Adipose tissue (tissue), 3 donors: ENCODE data around the gene TMEM235. TPM values are rescaled to one million over a fixed set of nuclear protein-coding genes. Genes with fewer than 3 reads are reported as not detected.

Experiments used
- H3K27ac ChIP-seq: one replicate; pipeline ENCODE4 v1.5.1; 2013; ENCODE audit warnings: low read depth, low read length
- WGBS, 3 donors: extraction: QIAGEN DNeasy Blood & Tissue Kit; methylation state at CpG; one replicate each; pipeline ENCODE4 v1.1.7; 2013; 5-methylcytosine and 5-hydroxymethylcytosine counted together
- polyA plus RNA-seq, 3 donors: library from polyadenylated mRNA; stranded (reverse); fragments of 200-250 nt; gene quantifications; one replicate each; pipeline ENCODE4 v1.2.3, GENCODE V29; 2013
- donor health status: healthy with polysubstance abuse.
- donor health status: Bipolar disorder and iron deficiency.
- donor health status: healthy.

Gene TMEM235
- polyA plus RNA-seq, 3 donors = 0.06 TPM; not detected in 2

DNA sequence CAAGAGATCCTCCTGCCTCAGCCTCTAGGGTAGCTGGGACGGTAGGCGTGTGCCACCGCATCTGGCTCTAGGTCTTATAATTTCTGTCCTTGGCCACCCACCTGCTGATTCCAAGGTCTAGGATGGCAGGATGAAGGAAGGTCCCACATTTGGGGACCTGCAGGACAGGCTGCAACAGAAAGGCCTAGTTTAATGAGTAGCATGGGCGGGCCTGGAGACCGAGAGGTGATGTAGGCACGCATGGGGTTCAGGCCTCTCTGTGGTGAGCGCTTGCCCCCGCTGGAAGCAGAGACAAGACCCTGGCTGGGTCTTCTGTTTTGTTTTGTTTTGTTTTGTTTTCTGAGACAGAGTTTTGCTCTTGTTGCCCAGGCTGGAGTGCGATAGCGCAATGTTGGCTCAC, 33.7 kb downstream of the TMEM235 start:
- WGBS, 3 donors = 97 to 98% (median 97%) methylated on average over 10 of the region's 10 CpGs
- H3K27ac ChIP-seq = no peak overlapping the region

DNA sequence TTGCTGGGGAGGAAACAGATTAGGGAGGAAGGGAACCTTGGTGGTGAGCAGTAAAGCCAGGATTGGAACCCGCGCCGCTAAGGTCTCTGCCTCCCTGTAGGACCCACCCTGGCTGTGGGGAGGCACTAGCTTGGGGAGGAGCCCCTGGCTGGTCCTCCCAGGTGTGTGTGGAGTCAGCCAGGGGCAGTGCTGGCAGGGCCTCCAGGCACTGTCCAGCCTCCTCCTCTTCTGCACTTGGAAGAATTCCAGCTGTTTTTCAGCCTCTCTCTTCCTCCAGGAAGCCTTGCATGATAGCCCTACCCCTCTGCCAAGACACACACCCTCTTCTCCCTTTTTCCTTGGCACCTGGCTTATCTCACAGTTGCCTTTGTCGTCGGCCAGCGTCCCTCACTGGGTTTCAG, 34.8 kb downstream of the TMEM235 start:
- WGBS, 3 donors = 54 to 82% (median 77%) methylated on average over 6 of the region's 6 CpGs
- H3K27ac ChIP-seq = no peak overlapping the region

DNA sequence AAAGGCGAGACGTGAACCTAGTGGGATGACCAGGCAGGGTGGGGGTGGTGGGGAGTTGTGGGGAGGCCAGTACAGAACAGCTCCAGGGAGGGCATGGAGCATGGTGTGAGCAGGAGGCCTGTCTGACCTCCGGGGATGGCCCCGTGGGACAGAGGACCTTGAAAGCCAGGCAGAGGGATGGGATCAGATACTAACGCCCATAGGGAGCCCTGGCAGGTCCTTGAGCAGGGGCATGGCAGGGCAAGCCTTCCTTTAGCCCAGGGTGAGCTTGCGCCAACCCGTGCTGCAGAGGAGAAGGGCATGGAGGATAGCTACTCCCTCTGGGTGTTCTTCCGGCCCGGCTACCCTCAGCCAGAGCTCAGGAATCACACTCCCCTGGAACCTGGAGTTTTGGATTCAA, 35.3 kb downstream of the TMEM235 start:
- WGBS, 3 donors = 82 to 87% (median 86%) methylated on average over 9 of the region's 9 CpGs
- no peak overlapping the region for H3K27ac ChIP-seq

DNA sequence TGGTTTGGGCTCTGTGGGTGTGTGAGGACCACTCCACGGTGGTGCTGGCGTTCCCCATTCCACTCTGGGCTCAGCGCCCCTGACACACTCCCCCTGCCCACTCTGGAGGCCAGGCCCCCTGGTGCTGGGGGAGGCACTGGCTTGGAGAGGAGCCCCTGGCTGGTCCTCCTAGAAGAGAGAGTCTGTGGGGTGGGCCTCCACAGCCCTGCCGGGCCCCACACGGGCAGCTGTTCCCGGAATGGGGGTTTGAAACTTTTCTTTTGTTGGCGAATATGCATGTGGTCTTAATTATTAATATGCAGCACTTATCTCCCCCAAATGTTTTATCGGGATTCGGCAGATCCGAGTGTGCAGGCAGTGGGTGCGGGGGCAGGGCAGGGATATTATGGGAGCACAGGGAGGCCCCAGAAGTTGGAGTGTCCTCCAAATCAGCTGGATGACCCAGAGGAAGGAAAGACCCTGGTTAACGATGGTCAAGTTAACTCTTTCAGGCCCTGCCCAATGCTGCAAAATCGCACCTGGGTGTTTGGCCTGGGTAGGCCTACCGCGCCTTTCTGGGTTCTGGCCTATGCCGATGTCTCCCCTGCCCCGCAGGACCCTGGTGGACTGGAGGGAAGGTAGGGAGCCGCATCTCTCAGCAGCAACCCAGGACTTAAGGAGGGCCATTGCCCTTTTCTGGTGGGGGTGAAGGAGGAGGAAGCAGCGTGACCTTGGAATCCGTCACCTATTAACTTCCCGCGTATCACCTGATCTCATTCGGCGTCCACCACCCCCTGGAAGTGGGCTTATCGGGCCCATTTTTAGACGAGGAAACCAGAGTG, 36.0 kb downstream of the TMEM235 start:
- WGBS, 3 donors = 77 to 82% (median 80%) methylated on average over 26 of the region's 26 CpGs
- H3K27ac ChIP-seq = no peak overlapping the region

DNA sequence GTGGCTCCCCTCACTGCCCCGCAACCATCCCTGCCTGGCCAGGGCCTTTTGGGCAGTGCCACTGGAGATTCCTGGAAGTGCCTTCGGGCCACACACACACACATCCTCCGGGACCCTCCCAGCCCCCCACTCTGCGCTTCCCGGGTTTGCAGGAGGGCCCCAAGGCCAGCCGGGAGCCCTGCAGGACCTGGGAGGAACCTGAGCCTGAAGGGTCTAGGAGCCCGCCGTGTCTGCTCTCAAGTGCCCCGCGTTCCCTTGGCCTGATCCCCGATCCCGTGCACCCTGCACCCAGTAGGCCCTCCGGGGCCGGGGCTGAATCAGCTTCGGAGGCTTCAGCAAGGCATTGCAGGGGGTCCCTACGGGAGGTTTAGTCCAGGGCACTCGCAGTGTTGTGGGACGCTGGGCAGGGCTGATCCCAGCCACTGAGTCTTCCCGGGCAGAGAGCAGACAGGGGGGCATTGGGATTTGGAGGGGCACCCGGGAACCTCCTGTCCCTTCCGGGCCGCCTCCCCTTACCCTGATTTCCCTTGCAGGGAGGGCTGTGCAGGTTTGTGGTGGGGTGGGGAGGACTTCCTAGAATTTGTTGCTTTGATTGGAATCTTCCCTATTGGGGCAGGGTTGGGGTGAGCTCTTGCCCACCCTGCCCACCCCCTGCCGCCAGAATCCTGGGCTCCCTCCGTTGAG, 36.9 kb downstream of the TMEM235 start:
- WGBS, 3 donors = 66 to 68% (median 68%) methylated on average over 24 of the region's 24 CpGs
- H3K27ac ChIP-seq = no peak overlapping the region

DNA sequence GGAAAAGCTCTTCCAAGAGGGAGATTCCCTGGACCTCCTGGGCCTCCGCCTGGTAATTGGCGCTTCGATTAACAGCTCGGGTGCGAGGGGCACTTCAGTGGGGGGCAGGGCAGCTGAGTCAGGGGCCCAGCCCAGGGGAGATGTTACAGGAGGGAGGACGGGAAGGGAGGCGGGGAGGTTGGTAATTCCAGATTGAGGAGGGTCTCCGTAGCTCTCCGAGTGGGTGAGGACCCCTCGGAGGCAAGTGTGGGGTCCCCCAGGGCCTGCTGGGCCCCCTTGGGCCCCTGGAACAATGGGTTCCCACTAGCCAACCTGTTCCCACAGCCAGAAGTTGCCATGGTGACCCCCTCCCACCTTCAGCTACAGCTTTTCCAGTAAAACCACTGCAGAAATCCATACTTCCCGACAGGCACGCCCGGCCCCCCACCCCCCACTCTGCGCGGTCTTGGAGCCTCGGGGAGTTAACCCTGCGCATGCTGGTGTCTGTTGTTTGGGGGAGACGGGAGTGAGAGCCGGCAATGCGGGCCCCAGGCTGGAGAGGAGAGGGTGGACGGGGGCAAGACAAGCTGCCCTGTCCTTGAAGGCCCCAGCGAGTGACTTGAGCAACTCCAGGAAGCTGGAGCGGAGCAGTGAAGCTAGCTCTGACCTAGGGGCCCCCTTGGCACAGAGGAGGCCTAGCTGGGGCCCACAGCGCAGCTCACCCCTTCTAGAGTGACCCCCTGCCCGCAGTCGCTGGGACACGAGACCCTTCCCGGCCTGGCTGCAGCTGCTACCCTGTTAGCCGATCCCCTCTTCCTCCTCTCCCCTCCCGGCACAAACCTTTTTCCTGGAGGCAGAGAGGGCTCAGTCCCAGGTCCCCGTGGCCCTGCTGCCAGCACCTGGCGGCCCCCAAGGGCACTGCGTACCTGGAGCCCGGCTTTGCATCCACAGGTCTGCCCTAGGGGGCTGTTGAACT, 37.8 kb downstream of the TMEM235 start:
- H3K27ac ChIP-seq = no peak overlapping the region
- 45 to 51% (median 49%) methylated on average over 33 to 34 of the region's 34 CpGs for WGBS, 3 donors

DNA sequence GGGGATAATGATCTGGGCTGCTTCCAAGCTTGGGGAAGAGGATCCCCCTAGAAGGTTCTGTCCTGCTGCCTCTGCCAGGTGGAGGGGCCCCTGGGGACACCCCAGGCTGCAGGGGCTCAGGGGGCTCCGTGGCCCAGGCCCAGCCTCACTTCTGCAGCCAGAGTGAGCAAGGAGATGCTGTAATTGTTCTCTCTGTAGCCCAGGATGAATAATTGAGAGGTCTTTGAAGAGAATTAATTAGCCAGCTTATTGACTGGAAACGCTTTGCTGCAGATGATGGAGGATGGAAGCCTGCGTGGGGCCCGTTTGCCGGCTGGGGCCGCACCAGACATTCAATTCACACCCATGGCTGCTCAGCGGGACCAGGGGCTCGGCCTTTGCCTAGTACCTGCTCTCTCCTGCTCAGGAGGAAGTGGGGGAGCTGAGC, 38.5 kb downstream of the TMEM235 start:
- H3K27ac ChIP-seq = no peak overlapping the region
- 78 to 94% (median 81%) methylated on average over 8 of the region's 8 CpGs for WGBS, 3 donors

DNA sequence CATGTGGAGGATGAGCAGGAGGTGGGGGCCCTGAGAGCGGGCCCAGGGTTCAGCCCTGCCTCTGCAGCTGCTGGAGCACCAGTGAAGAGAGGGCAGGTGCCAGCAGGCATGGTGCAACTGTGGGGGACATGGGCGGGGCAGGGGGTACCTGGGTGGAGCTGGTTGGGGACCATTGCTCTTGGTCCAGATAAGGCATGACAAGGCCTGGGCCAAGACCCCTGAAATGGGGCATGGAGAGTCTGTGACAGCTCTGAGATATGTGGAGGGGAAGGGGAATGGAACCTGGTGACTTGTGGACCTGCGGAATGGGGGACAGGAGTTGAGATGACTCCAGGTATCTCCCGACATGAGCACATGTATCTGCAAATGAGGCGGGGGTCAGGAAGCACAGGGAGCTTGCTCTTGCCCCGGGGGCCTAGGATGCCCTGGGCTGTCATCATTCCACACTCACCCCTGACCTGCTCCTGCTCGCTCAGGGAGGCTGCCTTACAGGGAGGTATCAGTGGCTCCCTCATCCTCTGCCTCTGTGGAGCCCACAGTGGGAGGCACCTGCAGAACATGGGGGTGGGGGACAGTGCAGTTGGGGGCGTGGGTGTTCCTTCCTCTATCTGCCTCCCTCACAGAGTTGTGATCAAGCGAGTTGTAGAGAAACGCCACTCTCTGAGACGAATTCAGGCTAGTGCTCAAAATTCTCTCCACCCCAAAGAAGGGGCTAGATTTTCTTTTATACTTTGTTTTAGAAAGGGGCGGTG, 40.2 kb downstream of the TMEM235 start:
- H3K27ac ChIP-seq = no peak overlapping the region
- WGBS, 3 donors = 67 to 74% (median 70%) methylated on average over 12 of the region's 12 CpGs

DNA sequence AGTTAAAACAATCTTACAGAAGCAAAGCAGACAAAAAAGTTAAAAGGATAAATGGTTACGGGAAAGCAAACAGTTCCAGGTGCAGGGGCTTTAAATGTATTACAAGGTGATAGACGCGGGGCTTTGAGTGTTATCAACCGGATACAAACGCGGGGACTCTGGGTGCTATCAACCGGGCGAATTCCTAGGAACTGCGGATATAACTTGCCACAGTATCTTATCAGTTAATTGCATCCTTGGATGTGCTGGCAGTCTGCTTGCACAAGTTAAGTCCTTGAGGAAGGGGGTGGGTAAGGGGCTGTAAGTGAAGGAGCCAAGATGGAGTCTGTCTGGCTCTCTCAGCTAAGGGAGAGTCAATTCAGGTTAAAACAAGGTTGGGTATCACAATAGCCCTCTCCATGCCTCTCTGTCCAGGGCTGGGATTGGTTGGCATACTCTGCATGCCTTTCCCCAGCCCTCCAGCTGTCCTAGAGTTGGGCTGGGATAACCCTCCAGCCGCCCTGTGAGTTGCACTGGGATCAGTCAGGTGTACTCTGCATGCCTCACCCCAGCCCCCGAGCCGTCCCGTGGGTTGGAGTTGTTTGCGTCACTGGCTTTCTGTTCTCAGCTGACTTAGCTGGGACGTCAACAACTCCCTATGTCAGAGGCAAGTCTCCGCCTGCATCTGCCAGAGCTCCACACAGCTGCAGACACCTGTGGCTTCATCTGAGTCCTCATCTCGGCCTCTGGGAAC, 40.9 kb downstream of the TMEM235 start:
- no peak overlapping the region for H3K27ac ChIP-seq
- 19 to 32% (median 26%) methylated on average over 17 of the region's 17 CpGs for WGBS, 3 donors

DNA sequence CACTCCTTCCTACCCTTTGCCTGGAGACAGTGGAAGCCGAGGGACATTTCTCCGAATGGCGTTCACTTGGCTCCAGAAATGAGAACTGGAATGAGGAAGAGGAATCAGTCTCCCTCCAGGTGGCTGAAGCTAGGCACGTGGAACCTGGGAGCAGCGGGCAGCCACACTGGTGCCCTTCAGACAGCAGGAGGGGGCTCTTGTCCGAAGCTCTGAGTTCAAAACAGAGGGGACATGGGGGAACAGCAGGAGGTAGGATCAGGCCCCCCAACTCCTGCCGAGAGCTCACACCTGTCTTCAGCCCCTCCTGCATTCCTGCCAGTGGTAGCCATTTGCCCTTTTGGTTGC, 41.5 kb downstream of the TMEM235 start:
- 28 to 53% (median 48%) methylated on average over 7 of the region's 7 CpGs for WGBS, 3 donors
- H3K27ac ChIP-seq = no peak overlapping the region

DNA sequence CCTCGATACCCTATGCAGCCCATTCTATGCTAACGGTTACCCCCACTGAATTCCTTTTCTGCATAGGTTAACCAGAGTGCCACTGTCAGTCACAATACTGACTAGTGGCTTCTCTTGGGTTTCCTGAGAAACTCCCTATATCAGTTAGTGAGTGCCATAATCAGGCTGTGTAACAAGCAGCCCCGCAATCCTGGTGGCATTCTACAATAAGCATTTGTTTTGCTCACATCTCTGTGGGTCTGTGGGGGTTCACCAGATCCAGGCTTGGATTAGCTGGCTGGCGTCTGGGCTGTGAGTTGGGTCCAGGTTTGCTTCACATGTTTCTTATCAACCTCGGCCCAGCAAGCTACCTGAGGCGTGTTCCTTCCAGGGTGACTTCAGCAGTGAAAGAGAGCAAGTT, 42.4 kb downstream of the TMEM235 start:
- WGBS, 3 donors = 93 to 95% (median 94%) methylated on average over 6 of the region's 6 CpGs
- no peak overlapping the region for H3K27ac ChIP-seq

DNA sequence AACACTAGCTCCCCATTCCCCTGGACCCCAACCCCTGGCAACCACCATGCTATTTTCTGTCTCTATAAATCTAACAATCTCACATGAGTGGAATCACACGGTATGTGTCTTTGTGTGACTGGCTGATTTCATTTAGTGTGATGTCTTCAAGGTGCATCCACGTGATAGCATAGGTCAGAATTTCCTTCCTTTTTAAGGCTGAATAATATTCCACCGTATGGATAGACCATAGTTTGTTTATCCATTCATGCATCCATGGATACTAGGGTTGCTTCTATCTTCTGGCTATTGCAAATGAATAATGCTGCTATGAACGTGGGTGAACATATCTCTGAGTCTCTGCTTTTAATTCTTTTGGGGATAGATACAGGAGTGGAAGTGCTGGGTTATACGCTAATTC, 43.9 kb downstream of the TMEM235 start:
- H3K27ac ChIP-seq = no peak overlapping the region
- WGBS, 3 donors = 88 to 93% (median 93%) methylated on average over 5 of the region's 5 CpGs

DNA sequence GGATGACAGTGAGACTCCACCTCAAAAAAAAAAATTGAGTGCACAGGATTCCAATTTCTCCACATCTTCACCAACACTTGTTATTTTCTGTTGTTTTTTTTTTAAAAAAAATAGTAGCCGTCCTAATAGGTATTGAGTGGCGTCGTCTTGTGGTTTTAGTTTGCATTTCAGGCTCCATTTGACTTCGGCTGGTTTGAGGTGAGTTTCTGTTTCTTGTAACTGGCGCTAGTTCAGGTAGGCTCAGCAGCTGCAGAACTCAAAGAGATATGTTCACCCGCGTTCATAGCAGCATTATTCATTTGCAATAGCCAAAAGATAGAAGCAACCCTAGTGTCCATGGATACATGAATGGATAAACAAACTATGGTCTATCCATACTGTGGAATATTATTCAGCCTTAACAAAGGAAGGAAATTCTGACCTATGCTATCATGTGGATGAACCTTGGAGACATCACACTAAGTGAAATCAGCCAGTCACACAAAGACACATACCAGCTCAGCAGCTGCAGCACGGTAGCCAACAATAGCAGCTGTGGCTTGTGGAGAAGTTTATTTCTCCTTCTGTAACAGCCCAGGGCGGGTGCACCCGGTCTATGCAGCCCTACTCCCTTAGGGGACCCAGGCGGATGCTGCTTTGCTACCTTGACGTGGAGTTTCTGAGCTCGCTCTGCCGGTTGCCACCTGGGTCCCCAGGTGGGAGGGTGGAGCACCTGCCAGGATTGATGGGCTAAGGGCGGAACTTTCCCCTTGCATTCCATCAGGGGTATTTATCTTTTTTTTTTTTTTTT, 44.9 kb downstream of the TMEM235 start:
- WGBS, 3 donors = 74 to 90% (median 89%) methylated on average over 15 of the region's 15 CpGs
- no peak overlapping the region for H3K27ac ChIP-seq

DNA sequence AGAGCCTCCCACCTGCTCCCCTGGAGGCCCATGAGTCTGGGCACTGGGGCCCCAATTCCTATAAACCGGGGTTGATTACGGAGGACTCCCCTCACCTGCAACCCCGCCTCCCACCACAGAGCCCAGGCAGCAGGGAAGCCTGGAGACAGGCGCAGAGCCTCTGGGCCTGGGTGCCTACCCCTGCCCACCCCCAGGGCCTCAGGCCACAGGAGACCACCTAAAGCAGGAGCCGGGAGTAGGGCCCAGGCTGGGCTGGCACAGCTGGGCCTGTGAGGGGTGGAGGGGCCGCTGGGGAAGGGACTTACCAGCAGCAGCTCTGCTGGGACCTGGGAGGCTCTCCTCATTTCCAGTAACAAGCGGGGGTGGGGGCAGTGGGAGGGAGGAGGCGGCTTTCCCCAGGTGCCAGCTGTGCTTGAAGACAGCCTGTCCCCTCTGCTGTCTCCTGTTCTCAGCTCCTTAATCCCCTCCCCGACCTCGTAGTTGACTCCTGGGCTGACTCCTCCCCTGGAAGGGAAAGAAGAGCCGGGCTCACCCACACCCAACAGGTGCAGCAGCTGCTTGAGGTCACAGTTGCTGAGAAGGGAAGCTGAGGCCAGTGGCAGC, 46.8 kb downstream of the TMEM235 start:
- H3K27ac ChIP-seq = no peak overlapping the region
- WGBS, 3 donors = 67 to 74% (median 68%) methylated on average over 9 to 11 of the region's 11 CpGs

DNA sequence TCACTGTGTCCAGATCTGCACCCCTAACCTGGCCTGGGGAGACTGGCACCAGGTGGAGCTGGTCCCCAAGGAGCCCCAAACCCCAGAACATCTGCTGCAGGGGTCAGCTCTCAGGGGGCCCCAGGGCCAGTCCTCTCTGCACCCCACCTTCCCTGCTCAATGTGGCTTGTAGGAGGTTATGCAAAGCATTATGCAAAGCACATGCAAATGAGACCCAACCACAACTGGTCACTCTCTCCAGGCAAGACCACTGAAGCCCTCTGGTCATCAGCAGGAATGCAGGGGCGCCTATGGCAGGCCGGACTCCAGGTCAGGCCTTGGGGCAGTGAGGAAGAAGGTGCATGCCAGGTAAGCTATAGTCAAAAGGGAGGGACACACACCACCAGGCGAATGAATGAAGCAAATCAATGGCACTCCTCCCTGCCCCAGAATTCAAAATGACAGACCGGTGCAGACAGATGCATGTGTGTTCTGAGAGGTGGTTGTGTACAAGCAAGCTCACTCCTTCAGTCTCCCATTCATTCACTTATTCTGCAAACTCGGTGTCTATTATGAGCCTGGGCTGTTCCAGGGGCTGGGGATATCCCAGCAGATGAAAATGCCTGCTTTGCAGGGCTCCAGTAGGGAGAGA, 48.0 kb downstream of the TMEM235 start:
- WGBS, 3 donors = 75 to 96% (median 88%) methylated on average over 5 of the region's 5 CpGs
- H3K27ac ChIP-seq = no peak overlapping the region

DNA sequence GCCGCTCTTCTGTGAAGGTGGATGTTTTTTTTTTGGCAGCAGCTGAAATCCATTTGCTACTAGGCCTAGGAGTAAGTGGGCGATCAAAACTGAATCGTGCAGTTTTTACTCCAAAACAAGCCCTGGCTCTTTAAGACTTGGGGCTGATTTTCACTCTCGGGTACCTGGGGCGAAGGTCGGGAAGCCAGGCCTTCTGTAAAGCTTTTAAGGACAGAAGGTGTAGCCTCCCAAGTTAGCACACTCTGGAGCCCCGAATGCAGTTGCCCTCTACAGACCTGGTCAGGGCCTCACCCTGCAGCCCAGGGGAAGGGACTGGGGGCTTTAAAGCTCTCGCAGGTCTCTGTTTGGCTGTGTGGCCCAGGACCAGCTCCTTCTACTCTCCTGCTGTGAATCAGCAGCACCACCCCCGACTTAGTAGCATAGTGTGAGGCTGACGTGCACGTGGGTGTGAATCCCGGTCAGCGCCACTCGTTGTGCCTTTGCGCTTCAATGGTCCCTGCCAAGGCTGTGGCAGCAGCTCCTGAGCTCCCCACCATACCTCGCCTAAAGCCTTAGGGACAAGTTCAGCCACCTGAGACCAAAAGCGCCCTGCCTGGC, 49.9 kb downstream of the TMEM235 start:
- 83 to 89% (median 85%) methylated on average over 17 of the region's 17 CpGs for WGBS, 3 donors
- H3K27ac ChIP-seq = no peak overlapping the region
